ENCODE data around the gene COX7A2L. TPM values are rescaled to one million over a fixed set of nuclear protein-coding genes. Genes with fewer than 3 reads are reported as not detected.
"Not testable (repeated sequence)": the region's sequence is repeated elsewhere in the genome, so short reads cannot be mapped to it uniquely, and the experiment has no call there.

COX7A2L gene
- 165 TPM for polyA plus RNA-seq (2012; ENCODE audit: low read depth, missing spikeins)

DNA sequence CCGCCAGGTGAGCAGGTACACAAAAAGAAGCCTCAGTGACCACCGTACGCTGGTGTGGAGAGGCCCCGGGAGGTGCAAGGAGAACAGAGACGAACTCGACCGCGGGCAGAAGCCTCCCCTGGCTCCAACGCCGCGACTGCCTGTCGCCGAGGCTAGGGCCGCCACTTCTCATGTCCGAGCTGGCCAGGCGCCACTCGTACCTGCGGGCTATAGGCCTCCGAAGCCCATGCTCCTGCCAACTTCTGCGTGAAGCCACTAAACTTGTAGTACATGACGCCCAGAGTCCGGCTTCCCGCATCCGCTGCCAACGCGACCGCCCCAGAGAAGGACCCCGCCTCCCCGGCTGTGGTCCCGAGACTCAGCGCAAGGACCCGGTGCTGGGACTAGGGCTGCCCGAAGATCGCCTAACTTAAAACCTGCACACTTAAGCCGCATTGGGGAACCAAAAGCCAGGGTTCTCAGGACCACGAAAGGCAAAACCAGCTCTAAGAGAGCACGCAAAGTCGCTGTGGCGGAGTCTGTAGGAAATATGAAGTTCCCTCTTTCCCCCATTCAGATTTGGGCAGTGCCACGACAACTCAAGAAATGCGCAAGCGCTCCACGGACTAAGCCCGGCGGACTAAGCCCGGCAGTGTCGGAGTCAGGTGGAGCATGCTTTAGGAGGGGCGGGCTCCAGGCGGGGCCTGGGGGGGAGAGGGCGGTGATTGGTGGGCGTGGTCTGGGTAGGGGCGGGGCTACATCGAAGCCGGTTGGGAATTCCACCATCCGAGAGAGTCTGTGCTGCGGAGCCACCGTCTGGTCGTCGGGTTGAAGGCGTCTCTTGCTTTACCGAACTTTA, at the start of gene COX7A2L:
Gene COX7A2L, minus strand, starts transcription at position 328 of the 838 bp plus-strand sequence. Its CDS starts 56 bp downstream, at position 272.
- FAIRE-seq = peak; percentile 93
- DNase-seq (ENCODE audit: insufficient read length, low spot score) = peak; percentile 90
- TF ChIP-seq SPI1 (IDR thresholded peaks at IDR 0.05; ENCODE audit: low read depth, low read length) (no peak), POU2F2 (IDR thresholded peaks at IDR 0.05; ENCODE audit: low read depth, low read length) (peak; percentile 60), PAX5 (IDR thresholded peaks at IDR 0.05; ENCODE audit: insufficient read depth, low read length, severe bottlenecking) (no peak), POLR2AphosphoS5 (IDR thresholded peaks at IDR 0.05; ENCODE audit: low read depth, low read length) (peak; percentile 81), POLR2A (IDR thresholded peaks at IDR 0.05; ENCODE audit: low read depth, low read length) (peak; percentile 76), TAF1 (IDR thresholded peaks at IDR 0.05; ENCODE audit: low read depth, low read length) (peak; percentile 80)

GRCh38 chr2:42408009-42408408, 47.0 kb upstream of the COX7A2L start:
- DNase-seq (ENCODE audit: insufficient read length, low spot score) (no peak), FAIRE-seq (no peak)
- TF ChIP-seq TAF1 (IDR thresholded peaks at IDR 0.05; ENCODE audit: low read depth, low read length) (no peak), PAX5 (IDR thresholded peaks at IDR 0.05; ENCODE audit: insufficient read depth, low read length, severe bottlenecking) (no peak), SPI1 (IDR thresholded peaks at IDR 0.05; ENCODE audit: low read depth, low read length) (no peak), POLR2AphosphoS5 (IDR thresholded peaks at IDR 0.05; ENCODE audit: low read depth, low read length) (no peak), POU2F2 (IDR thresholded peaks at IDR 0.05; ENCODE audit: low read depth, low read length) (no peak), POLR2A (IDR thresholded peaks at IDR 0.05; ENCODE audit: low read depth, low read length) (no peak)

DNA sequence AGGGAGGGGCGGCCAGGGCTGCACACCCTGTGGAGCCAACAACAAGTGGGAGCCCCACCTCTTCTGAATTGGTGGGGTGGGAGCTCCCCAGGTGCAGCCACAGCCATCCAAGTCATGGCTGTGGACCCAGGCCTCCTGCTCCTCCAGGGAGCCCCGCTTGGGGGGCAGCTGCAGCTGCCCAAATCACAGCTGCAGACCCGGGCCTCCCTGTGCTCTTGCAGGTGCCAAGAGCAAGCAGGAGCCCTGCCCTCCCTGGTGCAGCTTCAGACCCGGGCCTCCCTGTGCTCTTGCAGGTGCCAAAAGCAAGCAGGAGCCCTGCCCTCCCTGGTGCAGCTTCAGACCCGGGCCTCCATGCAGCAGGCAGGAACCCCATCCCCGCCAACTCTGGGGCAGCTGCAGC, 46.5 kb upstream of the COX7A2L start:
- FAIRE-seq (no peak), DNase-seq (ENCODE audit: insufficient read length, low spot score) (no peak)
- TF ChIP-seq PAX5 (IDR thresholded peaks at IDR 0.05; ENCODE audit: insufficient read depth, low read length, severe bottlenecking) (no peak), POLR2AphosphoS5 (IDR thresholded peaks at IDR 0.05; ENCODE audit: low read depth, low read length) (no peak), POLR2A (IDR thresholded peaks at IDR 0.05; ENCODE audit: low read depth, low read length) (no peak), SPI1 (IDR thresholded peaks at IDR 0.05; ENCODE audit: low read depth, low read length) (no peak), TAF1 (IDR thresholded peaks at IDR 0.05; ENCODE audit: low read depth, low read length) (no peak), POU2F2 (IDR thresholded peaks at IDR 0.05; ENCODE audit: low read depth, low read length) (no peak)

GRCh38 chr2:42404676-42405075, 43.7 kb upstream of the COX7A2L start:
- no peak for DNase-seq (ENCODE audit: insufficient read length, low spot score)
- FAIRE-seq = no peak
- no peak for TF ChIP-seq POU2F2 (IDR thresholded peaks at IDR 0.05; ENCODE audit: low read depth, low read length)
- TF ChIP-seq PAX5 (IDR thresholded peaks at IDR 0.05; ENCODE audit: insufficient read depth, low read length, severe bottlenecking) = no peak
- no peak for TF ChIP-seq TAF1 (IDR thresholded peaks at IDR 0.05; ENCODE audit: low read depth, low read length)
- TF ChIP-seq POLR2A (IDR thresholded peaks at IDR 0.05; ENCODE audit: low read depth, low read length) = no peak
- TF ChIP-seq SPI1 (IDR thresholded peaks at IDR 0.05; ENCODE audit: low read depth, low read length) = no peak
- no peak for TF ChIP-seq POLR2AphosphoS5 (IDR thresholded peaks at IDR 0.05; ENCODE audit: low read depth, low read length)

GRCh38 chr2:42401773-42402172, 40.8 kb upstream of the COX7A2L start:
- no peak for DNase-seq (ENCODE audit: insufficient read length, low spot score)
- TF ChIP-seq SPI1 (IDR thresholded peaks at IDR 0.05; ENCODE audit: low read depth, low read length) (no peak), POLR2A (IDR thresholded peaks at IDR 0.05; ENCODE audit: low read depth, low read length) (no peak), POLR2AphosphoS5 (IDR thresholded peaks at IDR 0.05; ENCODE audit: low read depth, low read length) (no peak), TAF1 (IDR thresholded peaks at IDR 0.05; ENCODE audit: low read depth, low read length) (no peak), POU2F2 (IDR thresholded peaks at IDR 0.05; ENCODE audit: low read depth, low read length) (no peak), PAX5 (IDR thresholded peaks at IDR 0.05; ENCODE audit: insufficient read depth, low read length, severe bottlenecking) (no peak)
- no peak for FAIRE-seq

DNA sequence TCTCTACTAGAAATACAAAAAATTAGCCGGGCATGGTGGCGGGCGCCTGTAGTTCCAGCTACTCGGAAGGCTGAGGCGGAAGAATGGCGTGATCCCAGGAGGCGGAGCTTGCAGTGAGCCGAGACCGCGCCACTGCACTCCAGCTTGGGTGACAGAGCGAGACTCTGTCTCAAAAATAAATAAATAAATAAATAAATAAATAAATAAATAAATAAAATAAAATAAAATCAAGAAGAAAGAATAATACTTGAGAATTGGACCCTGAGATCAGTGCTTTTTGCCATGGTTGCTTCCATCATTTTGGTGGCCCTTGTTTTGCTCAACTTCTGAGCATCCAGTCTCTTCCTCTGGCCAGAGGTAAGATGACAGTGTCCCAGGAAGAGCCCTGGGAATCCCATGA, 37.0 kb upstream of the COX7A2L start:
- DNase-seq (ENCODE audit: insufficient read length, low spot score) = not testable (repeated sequence)

DNA sequence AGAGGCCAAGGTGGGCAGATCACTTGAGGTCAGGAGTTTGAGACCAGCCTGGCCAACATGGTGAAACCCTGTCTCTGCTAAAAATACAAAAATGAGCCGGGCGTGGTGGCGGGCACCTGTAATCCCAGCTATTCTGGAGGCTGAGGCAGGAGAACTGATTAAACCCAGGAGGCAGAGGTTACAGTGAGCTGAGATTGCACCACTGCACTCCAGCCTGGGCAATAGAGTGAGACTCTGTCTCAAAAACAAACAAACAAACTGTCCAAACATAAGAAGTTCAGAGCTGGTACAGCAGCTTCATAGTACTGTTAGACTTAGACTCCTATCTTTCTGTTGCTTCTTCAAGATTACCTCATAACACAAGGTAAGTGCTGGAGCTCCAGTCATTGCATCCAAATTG, 32.3 kb upstream of the COX7A2L start:
- FAIRE-seq; DNase-seq (ENCODE audit: insufficient read length, low spot score): not testable (repeated sequence)

More for the DNA sequence above, 37.0 kb upstream of the COX7A2L start:
- FAIRE-seq = not testable (repeated sequence)

DNA sequence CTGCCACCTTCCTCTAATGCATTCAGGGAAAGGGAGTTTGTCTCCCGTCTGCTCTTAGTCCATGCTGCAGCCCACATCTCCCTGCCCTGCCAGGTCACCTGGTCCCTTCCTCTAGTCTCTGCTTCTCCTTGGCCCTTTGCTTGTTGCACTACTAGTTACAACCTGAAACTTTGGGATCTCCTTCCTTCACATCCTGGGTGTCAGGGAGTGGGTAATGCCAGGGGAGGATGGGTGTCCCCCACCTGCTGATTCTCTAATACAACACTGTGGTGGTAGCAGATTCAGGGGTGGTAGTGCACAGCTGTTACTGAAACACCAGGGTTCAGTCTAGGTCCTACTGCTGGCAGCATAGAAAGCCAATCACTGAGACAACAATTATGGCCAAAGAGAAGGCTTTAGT, 31.2 kb upstream of the COX7A2L start:
- DNase-seq (ENCODE audit: insufficient read length, low spot score) (no peak), FAIRE-seq (no peak)
- no peak for TF ChIP-seq POU2F2 (IDR thresholded peaks at IDR 0.05; ENCODE audit: low read depth, low read length)

GRCh38 chr2:42390401-42390969, 29.5 kb upstream of the COX7A2L start:
- TF ChIP-seq SPI1 (IDR thresholded peaks at IDR 0.05; ENCODE audit: low read depth, low read length) = no peak
- TF ChIP-seq POLR2A (IDR thresholded peaks at IDR 0.05; ENCODE audit: low read depth, low read length) = no peak
- no peak for TF ChIP-seq TAF1 (IDR thresholded peaks at IDR 0.05; ENCODE audit: low read depth, low read length)
- TF ChIP-seq POU2F2 (IDR thresholded peaks at IDR 0.05; ENCODE audit: low read depth, low read length) = no peak
- TF ChIP-seq PAX5 (IDR thresholded peaks at IDR 0.05; ENCODE audit: insufficient read depth, low read length, severe bottlenecking) = no peak
- no peak for TF ChIP-seq POLR2AphosphoS5 (IDR thresholded peaks at IDR 0.05; ENCODE audit: low read depth, low read length)
- no peak for FAIRE-seq
- DNase-seq (ENCODE audit: insufficient read length, low spot score) = no peak

DNA sequence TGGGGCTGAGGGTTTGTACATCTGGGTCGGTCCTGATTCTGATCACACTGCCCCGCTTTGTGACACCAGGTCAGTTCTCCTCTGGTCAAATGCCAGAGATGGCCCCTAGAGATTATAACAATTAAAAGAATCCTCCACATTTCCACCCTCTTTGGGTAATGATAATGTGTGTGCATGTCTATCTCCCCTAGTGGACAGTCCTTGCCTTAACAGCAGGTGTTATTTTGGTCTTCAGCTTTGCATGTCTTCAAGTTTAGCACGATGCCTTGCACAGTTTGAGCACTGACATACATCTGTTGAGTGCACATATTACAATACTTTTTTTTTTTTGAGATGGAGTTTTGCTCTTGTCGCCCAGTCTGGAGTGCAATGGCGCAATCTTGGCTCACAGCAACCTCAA, 25.7 kb upstream of the COX7A2L start:
- TF ChIP-seq POU2F2 (IDR thresholded peaks at IDR 0.05; ENCODE audit: low read depth, low read length) (no peak), POLR2A (IDR thresholded peaks at IDR 0.05; ENCODE audit: low read depth, low read length) (no peak), PAX5 (IDR thresholded peaks at IDR 0.05; ENCODE audit: insufficient read depth, low read length, severe bottlenecking) (no peak)
- FAIRE-seq = peak; percentile 86
- peak; percentile 17 for DNase-seq (ENCODE audit: insufficient read length, low spot score)

All from GM12891 (cell line).